Fibroblast of villous mesenchyme (primary cell): Measurements from ENCODE around the gene KCNQ1. TPM values are rescaled to one million over a fixed set of nuclear protein-coding genes. Genes with fewer than 3 reads are reported as not detected.

Experiments
- DNase-seq: peaks from one replicate; pipeline ENCODE4 v3.0.0-alpha.2; 2010; ENCODE audit warnings: low read depth
- H3K4me3 ChIP-seq: 2 replicates; pipeline ENCODE4 v1.5.1; 2011; ENCODE audit warnings: low read depth, mild to moderate bottlenecking, low read length
- total RNA-seq: library from RNA; depleted of rRNA; stranded (reverse); fragments of >200 nt; gene quantifications from 2 replicates; pipeline ENCODE4 v1.2.3, GENCODE V29; 2012
- TF ChIP-seq, protein P1 (sequence below): IDR thresholded peaks from 2 replicates; pipeline ENCODE4 v1.5.1; 2012; ENCODE audit warnings: low read depth, mild to moderate bottlenecking, low read length; ENCODE audit not compliant: insufficient read depth

The KCNQ1 gene
- total RNA-seq, 1 donor = not detected

DNA sequence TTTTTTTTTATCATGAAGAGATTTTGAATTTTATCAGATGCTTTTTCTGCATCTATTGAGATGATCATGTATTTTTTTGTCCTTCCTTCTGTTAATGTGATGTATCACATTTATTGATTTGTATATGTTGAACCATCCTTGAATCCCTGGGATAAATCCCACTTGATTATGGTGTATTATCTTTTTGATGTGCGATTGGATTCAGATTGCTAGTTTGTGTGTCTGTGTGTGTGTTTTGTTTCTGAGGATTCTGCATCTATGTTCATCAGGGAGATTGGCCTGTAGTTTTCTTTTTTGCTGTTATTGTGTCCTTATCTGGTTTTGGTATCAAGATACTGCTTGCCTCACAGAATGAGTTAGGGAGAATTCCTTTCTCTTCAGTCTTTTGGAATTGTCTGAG lies 202.4 kb downstream of the KCNQ1 start:
- TF ChIP-seq, protein P1, sequence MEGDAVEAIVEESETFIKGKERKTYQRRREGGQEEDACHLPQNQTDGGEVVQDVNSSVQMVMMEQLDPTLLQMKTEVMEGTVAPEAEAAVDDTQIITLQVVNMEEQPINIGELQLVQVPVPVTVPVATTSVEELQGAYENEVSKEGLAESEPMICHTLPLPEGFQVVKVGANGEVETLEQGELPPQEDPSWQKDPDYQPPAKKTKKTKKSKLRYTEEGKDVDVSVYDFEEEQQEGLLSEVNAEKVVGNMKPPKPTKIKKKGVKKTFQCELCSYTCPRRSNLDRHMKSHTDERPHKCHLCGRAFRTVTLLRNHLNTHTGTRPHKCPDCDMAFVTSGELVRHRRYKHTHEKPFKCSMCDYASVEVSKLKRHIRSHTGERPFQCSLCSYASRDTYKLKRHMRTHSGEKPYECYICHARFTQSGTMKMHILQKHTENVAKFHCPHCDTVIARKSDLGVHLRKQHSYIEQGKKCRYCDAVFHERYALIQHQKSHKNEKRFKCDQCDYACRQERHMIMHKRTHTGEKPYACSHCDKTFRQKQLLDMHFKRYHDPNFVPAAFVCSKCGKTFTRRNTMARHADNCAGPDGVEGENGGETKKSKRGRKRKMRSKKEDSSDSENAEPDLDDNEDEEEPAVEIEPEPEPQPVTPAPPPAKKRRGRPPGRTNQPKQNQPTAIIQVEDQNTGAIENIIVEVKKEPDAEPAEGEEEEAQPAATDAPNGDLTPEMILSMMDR = no peak
- no peak overlapping the region for H3K4me3 ChIP-seq
- DNase-seq = no peak

DNA sequence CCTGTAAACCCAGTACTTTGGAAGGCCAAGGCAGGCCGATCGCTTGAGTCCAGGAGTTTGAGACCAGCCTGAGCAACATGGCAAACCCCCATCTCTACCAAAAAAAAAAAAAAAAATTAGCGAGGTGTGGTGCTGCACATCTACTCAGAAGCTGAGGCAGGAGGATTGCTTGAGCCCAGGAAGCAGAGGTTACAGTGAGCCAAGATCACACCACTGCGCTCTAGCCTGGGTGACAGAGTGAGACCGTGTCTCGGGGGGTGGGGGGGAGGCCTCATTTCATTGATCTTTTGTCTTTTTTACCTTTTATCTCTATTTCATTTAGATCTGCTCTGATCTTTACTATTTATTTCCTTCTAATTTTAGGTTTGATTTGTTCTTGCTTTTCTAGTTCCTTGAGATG lies 203.1 kb downstream of the KCNQ1 start:
- H3K4me3 ChIP-seq = no peak overlapping the region
- no peak for DNase-seq
- TF ChIP-seq, protein P1 = no peak

DNA sequence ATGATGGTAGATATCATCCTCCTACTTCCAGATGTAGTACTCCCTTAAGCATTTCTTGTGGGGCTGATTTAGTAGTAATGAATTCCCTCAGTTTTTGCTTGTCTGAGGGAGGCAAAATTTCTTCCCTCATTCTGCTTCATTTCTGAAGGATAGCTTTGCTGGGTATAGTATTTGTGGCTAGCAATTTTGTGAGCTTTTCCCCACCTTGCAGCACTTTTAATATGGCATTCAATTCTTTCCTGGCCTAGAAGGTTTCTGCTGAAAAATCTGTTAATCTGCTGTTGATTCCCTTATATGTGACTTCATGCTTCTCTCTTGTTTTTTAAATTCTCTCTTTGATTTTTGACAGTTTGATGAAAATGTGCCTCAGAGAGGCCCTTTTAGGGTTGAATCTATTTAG lies 204.6 kb downstream of the KCNQ1 start:
- DNase-seq = no peak

DNA sequence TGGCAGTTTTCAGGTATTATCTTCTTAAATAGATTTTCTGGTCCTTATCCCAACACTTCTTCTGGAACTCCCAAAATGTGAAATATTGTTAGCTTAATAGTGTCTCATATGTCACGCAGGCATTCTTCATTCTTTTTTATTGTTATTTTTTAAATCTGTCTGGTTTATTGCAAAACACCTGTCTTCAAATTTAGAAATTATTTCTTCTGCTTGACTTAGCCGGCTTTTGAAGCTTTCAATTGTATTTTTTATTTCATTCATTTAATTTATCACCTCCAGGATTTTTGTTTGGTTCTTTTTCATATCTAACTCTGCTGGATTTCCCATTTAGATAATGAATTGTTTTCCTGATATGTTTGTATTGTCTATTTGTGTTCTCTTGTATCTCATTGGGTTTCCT lies 205.0 kb downstream of the KCNQ1 start:
- H3K4me3 ChIP-seq = no peak overlapping the region
- DNase-seq = no peak
- TF ChIP-seq, protein P1 = no peak

More for the DNA sequence above, 204.6 kb downstream of the KCNQ1 start:
- no peak overlapping the region for H3K4me3 ChIP-seq
- TF ChIP-seq, protein P1 = no peak

DNA sequence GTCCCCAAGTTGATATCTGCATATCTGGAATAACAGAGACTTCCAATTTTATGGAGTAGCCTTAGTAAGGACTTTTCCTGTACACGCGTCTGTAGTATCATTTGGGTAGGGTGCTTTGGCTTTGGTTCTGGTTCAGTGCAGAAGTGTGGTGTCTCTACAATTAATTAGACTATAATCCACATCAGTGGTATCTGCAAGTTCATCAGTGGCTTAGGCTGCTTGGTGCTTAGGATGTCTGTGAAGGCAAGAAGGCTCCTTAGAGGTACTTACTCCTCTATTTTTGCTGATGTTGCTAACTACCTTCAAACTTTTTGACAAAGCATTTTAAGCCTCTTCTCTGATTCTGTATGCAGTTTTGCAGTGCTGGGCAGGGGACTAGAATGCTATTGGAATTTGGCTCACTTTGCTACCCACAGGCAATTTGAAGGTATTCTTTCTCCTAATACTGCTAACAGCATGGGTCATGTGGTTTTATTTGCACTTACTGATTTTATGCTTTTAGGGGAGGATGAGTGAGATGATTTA lies 205.6 kb downstream of the KCNQ1 start:
- H3K4me3 ChIP-seq = no peak overlapping the region
- TF ChIP-seq, protein P1 = no peak
- DNase-seq = no peak

DNA sequence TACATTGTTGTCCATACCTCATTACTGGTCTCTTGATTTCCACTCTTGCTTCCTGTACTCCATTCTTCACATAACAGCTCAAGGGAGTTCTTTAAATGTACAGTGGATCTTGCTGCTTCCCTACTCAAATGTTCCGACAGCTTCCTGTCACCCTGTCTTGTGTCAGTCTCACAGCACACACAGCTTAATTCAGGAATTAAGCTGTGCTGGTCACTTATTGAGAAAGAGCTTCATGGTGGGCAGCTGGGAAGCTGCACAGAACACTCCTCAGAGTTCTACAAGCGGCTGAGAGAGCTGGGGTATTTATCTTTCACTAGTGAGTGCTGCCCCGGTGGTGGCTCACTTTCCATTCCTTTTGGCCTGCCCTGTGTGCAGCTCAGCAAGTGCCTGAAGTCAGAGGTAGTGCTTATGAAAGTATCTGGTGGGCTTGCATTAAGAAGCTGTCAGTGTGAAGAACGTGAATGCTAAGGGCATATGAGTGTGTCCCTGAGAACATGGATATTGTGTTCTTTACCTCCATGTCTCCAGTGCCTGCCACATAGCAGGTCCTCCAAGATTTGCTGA lies 206.3 kb downstream of the KCNQ1 start:
- no peak for DNase-seq
- TF ChIP-seq, protein P1 = no peak
- no peak overlapping the region for H3K4me3 ChIP-seq

DNA sequence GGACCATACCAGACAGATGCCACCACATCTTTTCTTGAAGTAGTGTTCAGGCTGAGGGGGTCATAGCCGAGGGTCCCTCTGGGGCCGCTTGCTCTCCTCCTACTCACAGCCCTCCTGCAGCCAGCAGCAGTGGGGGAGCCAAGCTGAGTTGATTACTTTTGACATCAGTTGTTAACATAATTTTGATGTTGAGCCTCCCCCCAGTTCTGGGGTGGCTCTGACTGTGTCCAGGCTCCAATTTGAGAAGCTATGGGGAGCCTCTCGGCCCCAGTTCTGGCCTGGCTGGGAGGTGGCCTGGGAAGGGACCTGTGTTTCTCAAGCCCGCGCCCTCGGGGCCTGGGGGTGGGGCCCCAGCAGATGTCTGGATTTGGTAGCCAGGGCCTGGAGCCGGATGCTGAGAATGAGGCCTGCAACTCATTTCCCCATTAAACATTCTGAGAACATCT lies 207.0 kb downstream of the KCNQ1 start:
- no peak for DNase-seq
- no peak overlapping the region for H3K4me3 ChIP-seq
- TF ChIP-seq, protein P1 = no peak
